HL-60 (cell line): Measurements from ENCODE around the gene ZNF678.

Experiments used
- CTCF ChIP-seq: IDR thresholded peaks from one replicate; pipeline ENCODE4 v1.5.1; 2011; ENCODE audit warnings: low read length, control low read depth, inconsistent platforms; ENCODE audit not compliant: insufficient read depth
- GABPA ChIP-seq: IDR thresholded peaks from 2 replicates; pipeline ENCODE4 v1.6.1; 2012; ENCODE audit warnings: low read depth
- POLR2AphosphoS5 ChIP-seq: IDR thresholded peaks from 2 replicates; pipeline ENCODE4 v1.6.1; 2012; ENCODE audit warnings: low read depth

DNA sequence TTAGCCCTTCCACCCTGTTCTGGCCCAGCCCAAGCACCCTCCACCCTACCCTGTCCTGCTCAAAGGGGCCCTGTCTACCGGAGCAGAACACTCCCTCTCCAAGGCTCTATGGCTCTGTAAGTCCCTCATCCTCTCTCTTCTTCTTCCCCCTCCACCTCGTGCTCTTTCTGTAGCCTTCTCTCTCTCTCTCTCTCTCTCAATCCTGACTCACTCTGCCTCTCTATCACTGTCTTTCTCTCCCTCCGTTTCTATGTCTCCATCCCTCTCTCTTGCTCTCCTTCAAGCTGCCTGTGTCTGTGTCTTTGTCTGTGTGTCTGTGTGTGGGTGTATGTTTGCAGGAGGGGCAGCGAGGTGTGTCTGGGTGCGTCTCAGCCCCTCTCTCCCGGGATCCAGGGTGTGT lies 1.3 kb upstream of the ZNF678 start:
- TF ChIP-seq POLR2AphosphoS5 (no peak), CTCF (no peak), GABPA (no peak)
